ENCODE results near the gene RNU2-63P. TPM values are rescaled to one million over a fixed set of nuclear protein-coding genes. Genes with fewer than 3 reads are reported as not detected.
"Not testable (repeated sequence)": the region's sequence is repeated elsewhere in the genome, so short reads cannot be mapped to it uniquely, and the experiment has no call there.

RNU2-63P gene
- total RNA-seq, 2 donors from 2014 or later: not detected

DNA sequence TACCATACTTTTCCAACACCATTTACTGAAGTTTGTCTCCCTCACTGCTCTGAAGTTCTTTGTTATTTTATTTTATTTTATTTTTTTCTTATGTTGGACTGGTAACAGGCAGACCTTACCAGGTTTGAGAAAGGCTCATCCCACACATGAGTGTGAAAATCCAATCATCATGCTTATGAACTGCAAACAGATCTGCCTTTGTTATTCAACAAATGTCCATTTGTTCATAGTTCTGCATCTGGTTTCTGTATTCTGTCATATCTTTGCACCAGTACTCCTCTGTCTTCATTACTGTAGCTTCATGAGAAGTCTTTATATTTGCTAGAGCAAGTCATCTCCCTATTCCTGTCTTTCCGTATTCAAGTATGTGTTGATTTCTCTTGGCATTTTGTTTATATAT is 5.3 kb downstream of the RNU2-63P start:
- no peak for DNase-seq (ENCODE audit: low spot score)
- Histone ChIP-seq H3K36me3 (no peaks in the 10 kb centered on the region), H3K27me3 (no peaks in the 10 kb centered on the region), H3K4me1 (no peaks in the 10 kb centered on the region), H3K9me3 (no peaks in the 10 kb centered on the region), H3K27ac (no peak overlapping the region), H3K4me3 (no peak overlapping the region)
- TF ChIP-seq, protein P1, sequence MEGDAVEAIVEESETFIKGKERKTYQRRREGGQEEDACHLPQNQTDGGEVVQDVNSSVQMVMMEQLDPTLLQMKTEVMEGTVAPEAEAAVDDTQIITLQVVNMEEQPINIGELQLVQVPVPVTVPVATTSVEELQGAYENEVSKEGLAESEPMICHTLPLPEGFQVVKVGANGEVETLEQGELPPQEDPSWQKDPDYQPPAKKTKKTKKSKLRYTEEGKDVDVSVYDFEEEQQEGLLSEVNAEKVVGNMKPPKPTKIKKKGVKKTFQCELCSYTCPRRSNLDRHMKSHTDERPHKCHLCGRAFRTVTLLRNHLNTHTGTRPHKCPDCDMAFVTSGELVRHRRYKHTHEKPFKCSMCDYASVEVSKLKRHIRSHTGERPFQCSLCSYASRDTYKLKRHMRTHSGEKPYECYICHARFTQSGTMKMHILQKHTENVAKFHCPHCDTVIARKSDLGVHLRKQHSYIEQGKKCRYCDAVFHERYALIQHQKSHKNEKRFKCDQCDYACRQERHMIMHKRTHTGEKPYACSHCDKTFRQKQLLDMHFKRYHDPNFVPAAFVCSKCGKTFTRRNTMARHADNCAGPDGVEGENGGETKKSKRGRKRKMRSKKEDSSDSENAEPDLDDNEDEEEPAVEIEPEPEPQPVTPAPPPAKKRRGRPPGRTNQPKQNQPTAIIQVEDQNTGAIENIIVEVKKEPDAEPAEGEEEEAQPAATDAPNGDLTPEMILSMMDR (IDR thresholded peaks at IDR 0.05): no peak

DNA sequence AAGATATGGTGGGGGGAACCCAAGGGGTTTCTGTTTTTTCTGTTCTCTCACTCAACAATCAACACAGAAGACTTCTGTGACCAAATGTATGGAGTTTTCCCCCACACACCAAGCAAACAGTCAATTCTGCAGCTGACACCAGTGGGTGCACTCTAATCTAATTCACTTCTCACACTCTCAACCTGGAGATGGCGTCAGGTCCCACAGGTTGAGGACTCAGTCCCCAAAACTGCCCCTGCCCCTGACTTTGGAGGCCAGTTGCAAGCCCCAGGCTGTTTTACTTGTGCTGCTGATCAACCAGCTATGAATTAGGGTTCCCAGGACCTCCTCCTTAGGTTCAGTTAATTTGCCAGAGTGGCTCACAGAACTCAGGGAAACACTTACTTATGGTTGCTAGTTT is 6.2 kb downstream of the RNU2-63P start:
- no peaks in the 10 kb centered on the region for H3K4me1 ChIP-seq
- H3K27me3 ChIP-seq: no peaks in the 10 kb centered on the region
- TF ChIP-seq, protein P1 (IDR thresholded peaks at IDR 0.05): no peak
- no peak overlapping the region for H3K27ac ChIP-seq
- no peak overlapping the region for H3K4me3 ChIP-seq
- DNase-seq (ENCODE audit: low spot score): no peak
- no peaks in the 10 kb centered on the region for H3K36me3 ChIP-seq
- H3K9me3 ChIP-seq: no peaks in the 10 kb centered on the region

DNA sequence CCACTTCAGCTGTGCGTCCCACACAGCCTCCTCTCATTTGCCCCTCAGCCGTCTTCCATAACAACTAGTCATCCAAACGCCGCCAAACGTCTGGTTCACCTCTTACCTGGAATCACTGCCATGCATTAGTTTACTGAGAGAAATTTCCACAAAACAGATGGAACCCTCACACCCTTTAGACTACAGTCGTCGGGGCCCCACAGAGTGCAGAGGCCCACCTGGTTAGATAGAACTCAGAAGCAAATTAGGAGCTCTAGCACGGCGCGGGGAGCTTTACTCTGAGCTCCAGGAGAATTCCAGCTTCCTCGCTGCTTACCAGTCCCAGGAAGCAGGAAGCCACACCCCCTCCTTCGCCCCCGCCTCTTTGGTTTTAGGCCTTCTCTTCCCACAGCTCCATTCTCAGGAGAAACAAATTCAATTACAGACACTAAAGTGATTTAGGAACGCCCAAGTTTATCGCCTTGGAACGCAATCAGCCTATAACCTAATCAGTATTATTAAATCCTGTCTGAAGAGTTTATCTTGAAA is 9.4 kb downstream of the RNU2-63P start:
- no peak overlapping the region for H3K27ac ChIP-seq
- no peaks in the 10 kb centered on the region for H3K9me3 ChIP-seq
- TF ChIP-seq, protein P1 (IDR thresholded peaks at IDR 0.05): no peak
- no peak for DNase-seq (ENCODE audit: low spot score)
- no peaks in the 10 kb centered on the region for H3K27me3 ChIP-seq
- peaks cover 0 to under 1% of the 10 kb centered on the region in 2 donors for H3K4me1 ChIP-seq
- no peak overlapping the region for H3K4me3 ChIP-seq
- no peaks in the 10 kb centered on the region for H3K36me3 ChIP-seq

DNA sequence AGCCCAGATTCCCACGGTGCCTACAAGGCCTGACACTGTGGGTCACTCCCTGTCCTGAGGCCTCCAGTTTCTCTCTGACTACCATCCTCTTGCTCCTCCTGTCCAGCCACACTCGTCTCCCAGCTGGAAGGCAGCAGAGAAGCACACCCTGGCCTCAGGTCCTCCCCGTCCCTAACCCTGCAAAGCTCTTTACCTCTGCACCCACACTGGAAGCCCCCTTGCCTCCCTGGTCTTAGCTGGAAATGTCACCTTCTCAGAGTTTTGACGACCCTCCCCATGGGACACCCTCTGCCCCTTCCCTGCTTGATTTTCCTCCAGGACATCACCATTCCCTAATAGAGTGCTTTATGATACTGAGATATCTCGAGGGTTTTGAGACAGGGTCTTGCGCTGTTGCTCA is 10.6 kb downstream of the RNU2-63P start:
- Histone ChIP-seq H3K4me3 (no peak overlapping the region), H3K9me3 (no peaks in the 10 kb centered on the region), H3K4me1 (peaks cover 0 to 7% of the 10 kb centered on the region in 2 donors), H3K36me3 (no peaks in the 10 kb centered on the region), H3K27me3 (no peaks in the 10 kb centered on the region), H3K27ac (no peak overlapping the region)
- TF ChIP-seq, protein P1 (IDR thresholded peaks at IDR 0.05): no peak
- no peak for DNase-seq (ENCODE audit: low spot score)

DNA sequence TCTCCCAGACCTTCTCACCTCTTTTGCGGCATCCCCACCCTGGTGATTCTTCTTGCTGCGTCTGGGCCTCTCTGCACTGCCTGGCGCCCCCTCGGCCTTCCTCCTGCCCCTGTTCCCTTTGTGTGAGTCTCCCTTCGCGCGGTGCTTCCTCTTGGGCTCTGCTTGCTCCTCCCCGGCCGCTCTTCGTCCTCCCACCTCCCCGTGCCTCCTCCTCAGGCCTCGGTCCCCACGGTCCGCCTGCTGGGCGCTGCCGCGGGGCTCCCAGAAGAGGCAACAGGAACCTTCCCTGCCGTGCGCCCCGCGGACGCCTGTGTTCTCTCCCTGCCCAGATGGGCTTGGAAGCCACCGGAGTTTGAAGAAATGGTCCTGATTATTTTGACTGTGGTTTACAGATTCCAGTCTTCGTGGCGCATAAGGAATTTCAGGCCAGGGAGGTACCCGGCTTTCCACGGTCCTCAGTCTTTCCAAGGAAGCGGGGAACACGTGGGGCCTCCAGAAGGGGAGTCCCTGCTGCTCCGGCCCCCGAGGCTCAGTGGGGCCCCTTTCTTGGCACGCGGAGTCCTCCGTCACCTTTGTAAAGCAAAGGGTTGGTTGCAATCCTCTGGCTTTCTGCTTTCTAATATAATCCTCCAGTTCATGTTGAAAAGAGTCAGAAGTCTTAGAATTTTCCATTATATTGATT is 13.1 kb downstream of the RNU2-63P start:
- H3K36me3 ChIP-seq: no peaks in the 10 kb centered on the region
- no peak for DNase-seq (ENCODE audit: low spot score)
- TF ChIP-seq, protein P1 (IDR thresholded peaks at IDR 0.05): no peak
- H3K4me1 ChIP-seq: peaks cover 0 to 7% of the 10 kb centered on the region in 2 donors
- no peaks in the 10 kb centered on the region for H3K9me3 ChIP-seq
- no peaks in the 10 kb centered on the region for H3K27me3 ChIP-seq
- no peak overlapping the region for H3K4me3 ChIP-seq
- no peak overlapping the region for H3K27ac ChIP-seq

DNA sequence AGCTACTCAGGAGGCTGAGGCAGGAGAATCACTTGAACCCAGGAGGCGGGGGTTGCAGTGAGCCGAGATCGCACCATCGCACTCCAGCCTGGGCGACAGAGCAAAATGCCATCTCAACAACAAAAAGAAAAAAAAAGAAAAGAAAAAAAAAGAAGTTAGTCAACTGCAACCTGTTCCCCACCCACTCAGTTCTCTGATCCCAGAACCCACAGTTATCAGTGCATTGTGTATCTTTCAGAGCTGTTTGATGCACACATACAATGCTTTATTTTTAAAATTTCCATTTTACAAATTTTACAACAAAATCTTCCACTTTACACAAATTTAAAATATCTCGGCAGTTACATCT is 14.0 kb downstream of the RNU2-63P start:
- Histone ChIP-seq H3K27me3 (no peaks in the 10 kb centered on the region), H3K4me3 (no peak overlapping the region), H3K9me3 (no peaks in the 10 kb centered on the region), H3K27ac (no peak overlapping the region), H3K4me1 (peaks cover 0 to 7% of the 10 kb centered on the region in 2 donors), H3K36me3 (no peaks in the 10 kb centered on the region)
- DNase-seq (ENCODE audit: low spot score): no peak
- TF ChIP-seq, protein P1 (IDR thresholded peaks at IDR 0.05): no peak

DNA sequence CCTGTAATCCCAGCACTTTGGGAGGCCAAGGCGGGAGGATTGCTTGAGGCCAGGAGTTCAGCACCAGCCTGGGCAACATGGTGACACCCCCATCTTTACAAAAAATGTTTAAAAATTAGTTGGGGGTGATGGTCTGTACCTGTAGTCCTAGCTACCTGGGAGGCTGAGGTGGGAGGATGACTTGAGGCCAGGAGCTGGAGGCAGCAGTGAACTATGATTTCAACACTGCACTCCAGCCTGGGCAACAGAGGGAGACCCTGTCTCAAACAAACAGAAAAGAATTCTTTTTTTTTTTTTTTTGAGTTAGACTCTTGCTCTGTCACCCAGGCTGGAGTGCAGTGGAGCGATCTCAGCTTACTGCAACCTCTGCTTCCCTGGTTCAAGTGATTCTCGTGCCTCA is 15.9 kb downstream of the RNU2-63P start:
- H3K9me3 ChIP-seq; H3K4me3 ChIP-seq; H3K27me3 ChIP-seq; H3K4me1 ChIP-seq; DNase-seq (ENCODE audit: low spot score); H3K36me3 ChIP-seq; H3K27ac ChIP-seq: not testable (repeated sequence)
